Peyer's patch (tissue), 4 donors: ENCODE measurements around the gene APLN. TPM values are rescaled to one million over a fixed set of nuclear protein-coding genes. Genes with fewer than 3 reads are reported as not detected.

Experiments
- DNase-seq, 3 donors: peaks; one replicate each; pipeline ENCODE4 v3.0.0-alpha.2; 2017 to 2019
- H3K27ac ChIP-seq, 4 donors: fragments of 200-600 bp; sonication (generic); one replicate each; pipeline ENCODE4 v1.5.1; 2016 to 2019
- H3K27me3 ChIP-seq, 2 donors: fragments of 200-600 bp; sonication (generic); one replicate each; pipeline ENCODE4 v1.5.1; 2019
- H3K36me3 ChIP-seq, 3 donors: fragments of 200-600 bp; sonication (generic); one replicate each; pipeline ENCODE4 v1.5.1; 2016 to 2019
- H3K4me1 ChIP-seq, 4 donors: fragments of 200-600 bp; sonication (generic); one replicate each; pipeline ENCODE4 v1.5.1; 2016 to 2019
- H3K4me3 ChIP-seq, 4 donors: fragments of 200-600 bp; sonication (generic); 1 replicate in 3 of 4; 2 replicates in 1 of 4; pipeline ENCODE4 v1.5.1; 2016 to 2019; ENCODE audit warnings: mild to moderate bottlenecking in 1 of 4
- H3K9me3 ChIP-seq, 4 donors: fragments of 200-600 bp; sonication (generic); one replicate each; pipeline ENCODE4 v1.5.1; 2016 to 2019; ENCODE audit warnings: mild to moderate bottlenecking in 1 of 4
- CTCF ChIP-seq, 6 experiments: fragments of 450-650 bp in 4 of 6; fragments of 200-600 bp in 2 of 6; sonication (generic) in 1 of 6; IDR thresholded peaks; one replicate each; pipeline ENCODE4 v1.5.1; 2017 to 2019; ENCODE audit warnings: antibody characterized with exemption in 6 of 6, mild to moderate bottlenecking in 3 of 6, moderate library complexity in 1 of 6
- POLR2A ChIP-seq, 2 donors: fragments of 450-650 bp; IDR thresholded peaks; one replicate each; pipeline ENCODE4 v1.5.1; 2017; ENCODE audit warnings: antibody characterized with exemption in 2 of 2, mild to moderate bottlenecking in 2 of 2, moderate library complexity in 2 of 2
- total RNA-seq, 4 donors: library from RNA; depleted of rRNA; stranded (reverse); fragments of >200 nt; gene quantifications; one replicate each; pipeline ENCODE4 v1.1.0, GENCODE V29; 2016

Gene APLN
- total RNA-seq, 4 donors from 2014 or later: 0.27 to 0.35 TPM; not detected in 2

GRCh38 chrX:129617420-129617819 is 37.3 kb downstream of the APLN start:
- Histone ChIP-seq H3K27ac (no peak overlapping the region), H3K27me3 (no peaks in the 10 kb centered on the region), H3K4me1 (no peaks in the 10 kb centered on the region), H3K36me3 (no peaks in the 10 kb centered on the region), H3K9me3 (no peaks in the 10 kb centered on the region), H3K4me3 (no peak overlapping the region)
- TF ChIP-seq POLR2A (IDR thresholded peaks at IDR 0.05): no peak
- TF ChIP-seq CTCF (IDR thresholded peaks at IDR 0.05): no peak
- DNase-seq: no peak

- Histone ChIP-seq H3K36me3 (no peaks in the 10 kb centered on the region), H3K9me3 (no peaks in the 10 kb centered on the region), H3K4me3 (no peak overlapping the region), H3K27me3 (no peaks in the 10 kb centered on the region), H3K27ac (no peak overlapping the region), H3K4me1 (no peaks in the 10 kb centered on the region)
- TF ChIP-seq CTCF (IDR thresholded peaks at IDR 0.05) (no peak), POLR2A (IDR thresholded peaks at IDR 0.05) (no peak)
- DNase-seq: no peak
Observed at GRCh38 chrX:129614481-129615255, 40.1 kb downstream of the APLN start.

DNA sequence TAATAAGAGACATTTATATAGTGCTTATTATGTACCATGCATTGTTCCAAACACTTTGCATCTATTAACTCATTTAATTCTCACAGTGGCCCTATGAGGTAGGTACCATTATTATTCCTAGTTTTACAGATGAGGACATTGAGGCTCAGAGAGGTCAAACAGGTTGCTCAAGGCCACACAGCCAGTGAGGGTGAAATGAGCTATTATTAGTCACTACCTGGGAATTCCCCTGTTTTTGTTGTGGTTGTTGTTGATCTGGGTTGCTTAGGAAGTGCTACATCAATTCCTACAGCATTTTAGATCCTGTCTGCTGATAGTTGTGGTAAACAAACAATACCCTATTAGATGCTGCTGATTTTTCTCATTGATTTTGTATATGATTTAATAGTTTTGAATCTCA is 41.2 kb downstream of the APLN start:
- Histone ChIP-seq H3K4me1 (no peaks in the 10 kb centered on the region), H3K27me3 (no peaks in the 10 kb centered on the region), H3K9me3 (no peaks in the 10 kb centered on the region), H3K27ac (no peak overlapping the region), H3K36me3 (no peaks in the 10 kb centered on the region), H3K4me3 (no peak overlapping the region)
- no peak for TF ChIP-seq POLR2A (IDR thresholded peaks at IDR 0.05)
- TF ChIP-seq CTCF (IDR thresholded peaks at IDR 0.05): no peak
- no peak for DNase-seq

GRCh38 chrX:129612396-129612795 is 42.4 kb downstream of the APLN start:
- Histone ChIP-seq H3K4me3 (no peak overlapping the region), H3K4me1 (no peaks in the 10 kb centered on the region), H3K27me3 (no peaks in the 10 kb centered on the region), H3K9me3 (no peaks in the 10 kb centered on the region), H3K36me3 (no peaks in the 10 kb centered on the region), H3K27ac (no peak overlapping the region)
- TF ChIP-seq CTCF (IDR thresholded peaks at IDR 0.05) (no peak), POLR2A (IDR thresholded peaks at IDR 0.05) (no peak)
- no peak for DNase-seq

GRCh38 chrX:129609395-129609794 is 45.4 kb downstream of the APLN start:
- H3K36me3 ChIP-seq: no peaks in the 10 kb centered on the region
- H3K4me3 ChIP-seq: no peak overlapping the region
- H3K9me3 ChIP-seq: no peaks in the 10 kb centered on the region
- H3K4me1 ChIP-seq: peaks cover 0 to 10% (median 0%) of the 10 kb centered on the region in 4 donors
- H3K27ac ChIP-seq: no peak overlapping the region
- peak in 3 of 6 experiments; percentile 30 to 35 (median 33) for TF ChIP-seq CTCF (IDR thresholded peaks at IDR 0.05)
- TF ChIP-seq POLR2A (IDR thresholded peaks at IDR 0.05): no peak
- no peaks in the 10 kb centered on the region for H3K27me3 ChIP-seq
- DNase-seq: no peak
